A673 (cell line): ENCODE measurements around the gene MEOX1.

Experiments used
- EZH2 ChIP-seq: fragments of 200-600 bp; sonication (generic); IDR thresholded peaks from 2 replicates; pipeline ENCODE4 v1.6.1; 2017; ENCODE audit warnings: borderline replicate concordance, low read depth, mild to moderate bottlenecking, mixed read lengths, antibody characterized with exemption, low read length; ENCODE audit not compliant: poor library complexity, severe bottlenecking
- TF ChIP-seq, protein P1 (sequence below): fragments of 300-800, 200-600 bp; sonication (generic); conservative IDR thresholded peaks from 2 replicates; pipeline ENCODE4 v1.5.1; 2017; ENCODE audit warnings: low read depth, mild to moderate bottlenecking, antibody characterized with exemption, low read length, moderate library complexity, mixed read lengths

DNA sequence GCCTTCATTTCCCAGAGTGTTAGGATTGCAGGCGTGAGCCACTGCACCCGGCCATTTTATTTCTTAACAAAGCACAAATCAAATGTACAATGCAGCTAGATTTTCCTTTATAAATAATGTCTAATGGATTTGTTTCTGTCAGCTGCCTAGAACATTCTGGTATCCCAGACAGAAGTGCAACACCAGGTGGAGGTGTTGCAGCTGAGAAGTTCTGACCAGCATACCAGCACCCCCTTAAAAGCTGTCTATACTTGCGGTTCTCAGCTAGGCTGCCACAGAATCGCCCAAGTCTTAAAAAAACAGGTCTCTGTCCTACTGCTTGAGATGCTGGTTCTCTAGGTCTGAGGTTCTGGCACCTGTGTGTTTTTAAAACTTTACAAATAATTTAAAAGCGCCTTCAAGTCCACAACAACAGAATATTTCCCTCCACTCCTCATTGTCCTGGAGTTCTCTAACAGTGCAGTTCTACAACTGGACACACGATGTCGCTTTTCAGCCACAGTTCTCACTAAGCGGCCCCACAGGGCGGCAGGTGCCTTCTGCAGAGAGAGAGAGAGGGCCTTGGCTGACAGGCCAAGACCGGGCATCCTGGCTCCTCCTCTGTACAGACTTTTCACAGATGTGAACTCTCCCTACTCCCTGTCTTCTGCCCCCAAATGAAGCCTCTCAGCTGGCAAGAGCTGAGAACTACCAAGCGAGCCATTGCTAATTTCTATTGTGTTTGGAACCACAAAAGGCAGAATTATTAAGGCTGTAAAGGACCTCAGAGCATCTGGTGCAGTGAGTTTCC, 32.6 kb upstream of the MEOX1 start:
- TF ChIP-seq, protein P1, sequence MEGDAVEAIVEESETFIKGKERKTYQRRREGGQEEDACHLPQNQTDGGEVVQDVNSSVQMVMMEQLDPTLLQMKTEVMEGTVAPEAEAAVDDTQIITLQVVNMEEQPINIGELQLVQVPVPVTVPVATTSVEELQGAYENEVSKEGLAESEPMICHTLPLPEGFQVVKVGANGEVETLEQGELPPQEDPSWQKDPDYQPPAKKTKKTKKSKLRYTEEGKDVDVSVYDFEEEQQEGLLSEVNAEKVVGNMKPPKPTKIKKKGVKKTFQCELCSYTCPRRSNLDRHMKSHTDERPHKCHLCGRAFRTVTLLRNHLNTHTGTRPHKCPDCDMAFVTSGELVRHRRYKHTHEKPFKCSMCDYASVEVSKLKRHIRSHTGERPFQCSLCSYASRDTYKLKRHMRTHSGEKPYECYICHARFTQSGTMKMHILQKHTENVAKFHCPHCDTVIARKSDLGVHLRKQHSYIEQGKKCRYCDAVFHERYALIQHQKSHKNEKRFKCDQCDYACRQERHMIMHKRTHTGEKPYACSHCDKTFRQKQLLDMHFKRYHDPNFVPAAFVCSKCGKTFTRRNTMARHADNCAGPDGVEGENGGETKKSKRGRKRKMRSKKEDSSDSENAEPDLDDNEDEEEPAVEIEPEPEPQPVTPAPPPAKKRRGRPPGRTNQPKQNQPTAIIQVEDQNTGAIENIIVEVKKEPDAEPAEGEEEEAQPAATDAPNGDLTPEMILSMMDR, result peak; percentile 72
- TF ChIP-seq EZH2, result no peak
